HCT116 (cell line): ENCODE measurements around the gene TPX2.

Source experiments
- RAD21 ChIP-seq: IDR thresholded peaks from 2 replicates; pipeline ENCODE4 v1.6.1; 2012; ENCODE audit warnings: low read depth, mild to moderate bottlenecking
- TCF7L2 ChIP-seq: IDR thresholded peaks from 2 replicates; pipeline ENCODE4 v1.7.0; 2011; ENCODE audit warnings: borderline replicate concordance, inconsistent platforms; ENCODE audit not compliant: insufficient read depth, insufficient read length; ENCODE audit errors: extremely low read depth
- TF ChIP-seq, protein P1 (sequence below), 3 experiments: fragments of 200-600 bp in 1 of 3; sonication (generic) in 1 of 3; IDR thresholded peaks in 2 of 3; conservative IDR thresholded peaks in 1 of 3; 2 replicates each; pipeline ENCODE4 v1.5.1; 2012 to 2017; ENCODE audit warnings: low read depth in 2 of 3, low read length in 2 of 3, antibody characterized with exemption in 1 of 3, borderline replicate concordance in 1 of 3, control low read depth in 1 of 3, mild to moderate bottlenecking in 1 of 3, mixed read lengths in 1 of 3, mixed run types in 1 of 3, moderate library complexity in 1 of 3; ENCODE audit not compliant: insufficient read depth in 1 of 3

DNA sequence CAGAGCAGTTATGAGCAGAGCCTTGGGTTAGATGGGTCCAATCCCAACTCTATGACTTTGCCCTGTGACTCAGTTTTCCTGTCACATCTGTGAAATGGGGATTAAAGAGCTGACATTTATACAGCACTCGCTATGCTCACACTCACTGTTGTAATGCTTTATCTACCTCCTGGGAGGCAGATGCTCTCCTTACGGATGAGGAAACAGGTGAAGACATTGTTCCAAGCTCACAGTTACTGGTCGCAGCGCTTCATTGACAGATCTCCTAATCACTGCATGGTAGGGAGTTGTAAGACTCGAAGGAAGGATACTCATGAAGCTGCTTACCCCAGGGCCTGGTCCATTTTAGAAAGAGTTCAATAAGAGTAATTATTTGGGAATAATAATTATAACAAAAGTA lies 77.1 kb downstream of the TPX2 start:
- TF ChIP-seq, protein P1, sequence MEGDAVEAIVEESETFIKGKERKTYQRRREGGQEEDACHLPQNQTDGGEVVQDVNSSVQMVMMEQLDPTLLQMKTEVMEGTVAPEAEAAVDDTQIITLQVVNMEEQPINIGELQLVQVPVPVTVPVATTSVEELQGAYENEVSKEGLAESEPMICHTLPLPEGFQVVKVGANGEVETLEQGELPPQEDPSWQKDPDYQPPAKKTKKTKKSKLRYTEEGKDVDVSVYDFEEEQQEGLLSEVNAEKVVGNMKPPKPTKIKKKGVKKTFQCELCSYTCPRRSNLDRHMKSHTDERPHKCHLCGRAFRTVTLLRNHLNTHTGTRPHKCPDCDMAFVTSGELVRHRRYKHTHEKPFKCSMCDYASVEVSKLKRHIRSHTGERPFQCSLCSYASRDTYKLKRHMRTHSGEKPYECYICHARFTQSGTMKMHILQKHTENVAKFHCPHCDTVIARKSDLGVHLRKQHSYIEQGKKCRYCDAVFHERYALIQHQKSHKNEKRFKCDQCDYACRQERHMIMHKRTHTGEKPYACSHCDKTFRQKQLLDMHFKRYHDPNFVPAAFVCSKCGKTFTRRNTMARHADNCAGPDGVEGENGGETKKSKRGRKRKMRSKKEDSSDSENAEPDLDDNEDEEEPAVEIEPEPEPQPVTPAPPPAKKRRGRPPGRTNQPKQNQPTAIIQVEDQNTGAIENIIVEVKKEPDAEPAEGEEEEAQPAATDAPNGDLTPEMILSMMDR (IDR thresholded peaks at IDR 0.05 in 2 of 3, conservative IDR thresholded peaks at IDR 0.05 in 1 of 3; ENCODE audit: borderline replicate concordance in 1 of 3, insufficient read depth in 1 of 3, low read depth in 2 of 3, low read length in 2 of 3): no peak
- TF ChIP-seq RAD21 (no peak), TCF7L2 (no peak)
